ENCODE results near the gene CLIC4.

DNA sequence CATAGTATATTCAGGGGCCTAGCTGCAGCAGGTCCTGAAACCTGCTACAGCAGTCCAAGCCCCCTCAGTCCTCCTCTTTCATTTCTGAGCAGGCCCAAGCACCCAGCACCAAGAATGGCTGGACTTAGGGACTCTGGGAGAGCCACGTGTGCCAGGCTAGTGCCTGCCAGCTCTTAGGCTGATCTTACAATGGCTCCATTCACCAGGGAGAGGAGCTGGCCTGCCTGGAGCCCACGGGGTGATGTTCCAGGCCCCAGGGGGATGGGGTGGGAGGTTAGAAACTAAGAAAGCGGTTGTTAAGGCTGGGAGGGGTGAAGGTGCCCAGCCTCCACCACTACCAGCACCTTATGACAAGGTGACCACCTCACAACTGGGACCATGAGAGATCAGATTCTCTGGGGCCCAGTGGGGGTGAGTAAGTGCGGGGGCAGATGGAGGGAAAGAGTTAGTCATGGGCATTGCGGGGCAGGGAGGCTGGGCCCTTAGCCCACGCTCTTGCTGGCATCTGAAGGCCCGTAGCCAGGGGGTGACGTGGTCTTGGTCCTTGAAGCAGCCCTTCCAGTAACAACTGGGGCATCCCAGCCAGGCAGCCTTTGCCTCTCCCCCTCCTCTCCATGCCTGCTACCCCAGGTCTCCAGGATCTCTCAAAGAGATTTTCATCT, 30.3 kb upstream of the CLIC4 start:
- TF ChIP-seq CTCF (IDR thresholded peaks at IDR 0.05; ENCODE audit: borderline replicate concordance, extremely low read depth, low read length, poor library complexity, severe bottlenecking) (no peak), EZH2 (IDR thresholded peaks at IDR 0.05; ENCODE audit: borderline replicate concordance, low read depth, low read length, severe bottlenecking) (no peak)
